H1 (cell line): Measurements from ENCODE around the gene CMSS1. TPM values are rescaled to one million over a fixed set of nuclear protein-coding genes. Genes with fewer than 3 reads are reported as not detected.

Experiments
- CTBP2 ChIP-seq: IDR thresholded peaks from 2 replicates; pipeline ENCODE4 v1.7.0; 2011; ENCODE audit warnings: borderline replicate concordance, mild to moderate bottlenecking, moderate library complexity, mixed read lengths, low read length; ENCODE audit not compliant: insufficient read depth, insufficient read length
- EZH2 ChIP-seq: fragments of 200-600 bp; sonication (generic); IDR thresholded peaks from 2 replicates; pipeline ENCODE4 v1.7.1; 2012; ENCODE audit warnings: low read depth, mild to moderate bottlenecking, moderate library complexity, low read length, inconsistent platforms; ENCODE audit not compliant: severe bottlenecking
- TBP ChIP-seq: IDR thresholded peaks from 2 replicates; pipeline ENCODE4 v1.6.1; 2011; ENCODE audit warnings: low read depth, low read length, improper control_type of control experiment
- polyA plus RNA-seq, 7 experiments: library from polyadenylated mRNA; depleted of rRNA in 3 of 7; stranded (reverse) in 5 of 7; unstranded in 2 of 7; fragments of >200 nt in 5 of 7; fragments of 200-250 nt in 2 of 7; gene quantifications; 1 replicate in 5 of 7; 2 replicates in 1 of 7; 4 replicates in 1 of 7; pipeline versions ENCODE4 v1.2.1 to v1.2.3, GENCODE V29; 2011 to 2013; ENCODE audit warnings: missing spikeins in 2 of 7, mixed read lengths in 2 of 7
- total RNA-seq: library from RNA; stranded (reverse); fragmentation: NEBNext Ultra II Directional; extraction: Animal tissue kit (Norgen Biotek cat#: 25700); gene quantifications from 2 replicates; pipeline ENCODE4 v1.2.1, GENCODE V29; 2021
- TF ChIP-seq, protein P1 (sequence below): IDR thresholded peaks from 2 replicates; pipeline ENCODE4 v1.6.1; 2012; ENCODE audit warnings: low read length, inconsistent platforms
- TF ChIP-seq, protein P2 (sequence below): IDR thresholded peaks from 2 replicates; pipeline ENCODE4 v1.6.1; 2011; ENCODE audit warnings: low read depth, mild to moderate bottlenecking, low read length; ENCODE audit not compliant: insufficient read depth

CMSS1 gene
- total and polyA plus RNA-seq, 2 of the 8 experiments (the other 6 are each of a cell fraction or from before 2014, with no cell fraction given): 15.2 to 75.1 TPM

DNA sequence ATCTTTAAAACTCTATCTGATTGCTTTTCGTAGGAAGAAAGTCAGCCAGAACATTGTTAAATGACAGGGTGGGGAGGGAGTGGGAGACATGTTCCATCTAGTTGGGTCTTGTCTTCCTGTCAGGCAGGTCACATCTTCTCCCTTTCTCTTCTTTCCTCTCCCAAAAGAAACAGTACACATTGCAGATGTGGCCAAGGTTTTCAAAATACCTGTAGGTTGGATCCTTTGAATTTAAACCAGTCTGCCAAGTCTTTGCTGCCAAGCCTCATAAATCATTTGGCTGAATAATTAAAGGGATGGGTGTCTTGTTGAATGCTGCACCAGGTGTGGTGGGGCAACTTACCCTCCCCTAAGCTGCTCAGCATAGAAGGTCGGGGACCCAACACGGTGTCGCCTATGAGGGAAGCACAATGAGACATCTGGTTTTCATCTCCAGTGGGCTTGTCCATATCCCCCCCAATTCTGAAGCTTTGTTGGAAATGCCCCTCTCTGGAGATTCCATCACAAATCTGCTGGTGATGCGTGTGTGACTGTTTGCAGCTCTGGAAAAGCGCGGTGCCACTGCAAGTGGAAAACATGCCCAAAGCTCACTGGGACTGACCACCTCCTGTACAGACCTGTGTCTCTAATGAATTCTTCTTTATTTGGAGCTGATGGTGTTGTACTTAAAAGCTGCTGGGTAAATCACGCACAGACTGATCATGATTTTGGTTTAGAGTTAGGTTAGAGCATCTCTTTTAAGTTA is 184.0 kb downstream of the CMSS1 start (continued):
- TF ChIP-seq, protein P1, sequence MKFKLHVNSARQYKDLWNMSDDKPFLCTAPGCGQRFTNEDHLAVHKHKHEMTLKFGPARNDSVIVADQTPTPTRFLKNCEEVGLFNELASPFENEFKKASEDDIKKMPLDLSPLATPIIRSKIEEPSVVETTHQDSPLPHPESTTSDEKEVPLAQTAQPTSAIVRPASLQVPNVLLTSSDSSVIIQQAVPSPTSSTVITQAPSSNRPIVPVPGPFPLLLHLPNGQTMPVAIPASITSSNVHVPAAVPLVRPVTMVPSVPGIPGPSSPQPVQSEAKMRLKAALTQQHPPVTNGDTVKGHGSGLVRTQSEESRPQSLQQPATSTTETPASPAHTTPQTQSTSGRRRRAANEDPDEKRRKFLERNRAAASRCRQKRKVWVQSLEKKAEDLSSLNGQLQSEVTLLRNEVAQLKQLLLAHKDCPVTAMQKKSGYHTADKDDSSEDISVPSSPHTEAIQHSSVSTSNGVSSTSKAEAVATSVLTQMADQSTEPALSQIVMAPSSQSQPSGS: no peak
- TF ChIP-seq TBP: no peak
- TF ChIP-seq, protein P2, sequence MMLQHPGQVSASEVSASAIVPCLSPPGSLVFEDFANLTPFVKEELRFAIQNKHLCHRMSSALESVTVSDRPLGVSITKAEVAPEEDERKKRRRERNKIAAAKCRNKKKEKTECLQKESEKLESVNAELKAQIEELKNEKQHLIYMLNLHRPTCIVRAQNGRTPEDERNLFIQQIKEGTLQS: no peak
- TF ChIP-seq EZH2: no peak
- TF ChIP-seq CTBP2: no peak
